CD4-positive, alpha-beta T cell treated with Interferon gamma for 1 hour (primary cell): Measurements from ENCODE around the gene ZNF319.
"Not testable (repeated sequence)": the region's sequence is repeated elsewhere in the genome, so short reads cannot be mapped to it uniquely, and the experiment has no call there.

Experiments
- DNase-seq: peaks from one replicate; pipeline ENCODE4 v3.0.0-alpha.2; 2020

ZNF319 gene

DNA sequence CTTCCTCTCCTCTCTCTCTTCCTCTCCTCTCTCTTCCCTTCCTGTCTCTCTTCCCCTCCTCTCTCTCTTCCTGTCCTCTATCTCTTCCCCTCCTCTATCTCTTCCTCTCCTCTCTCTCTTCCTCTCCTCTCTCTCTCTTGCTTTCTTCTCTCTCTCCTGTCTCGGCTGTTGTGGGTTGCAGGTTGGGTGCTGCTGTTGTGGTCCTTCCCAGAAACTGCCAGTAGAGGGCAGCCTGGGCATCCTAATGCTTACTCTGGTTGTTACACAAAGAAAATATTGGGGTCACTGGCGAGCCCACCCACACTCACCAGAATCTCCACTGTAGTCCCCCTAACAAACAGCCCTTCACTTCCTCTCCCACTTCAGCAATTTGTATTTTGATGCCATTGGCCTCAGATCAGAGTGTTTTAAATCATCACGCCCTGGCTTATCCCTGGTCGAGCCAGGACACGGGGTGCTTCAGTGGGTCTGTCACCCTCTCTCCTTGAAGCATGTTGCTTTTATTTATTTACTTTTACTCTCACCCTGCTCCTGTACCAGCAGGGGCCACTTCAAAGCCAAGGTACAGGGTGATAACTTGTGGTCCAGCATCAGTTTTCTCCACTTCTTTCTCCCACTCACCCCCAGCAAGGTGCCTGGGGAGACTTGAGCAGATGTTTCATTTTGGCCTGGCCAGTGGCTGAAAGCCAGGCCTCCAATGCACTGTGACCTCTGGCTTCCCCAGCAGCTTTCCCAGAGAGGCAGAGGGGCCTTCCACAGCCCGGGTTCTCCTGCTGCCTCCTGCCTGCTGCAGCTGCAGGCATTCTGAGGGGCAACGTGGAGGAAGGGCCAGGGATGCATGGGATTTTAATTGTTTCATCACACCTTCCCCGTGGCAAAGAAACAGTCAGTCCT lies 20.4 kb upstream of the ZNF319 start:
- peak; percentile 53 for DNase-seq

DNA sequence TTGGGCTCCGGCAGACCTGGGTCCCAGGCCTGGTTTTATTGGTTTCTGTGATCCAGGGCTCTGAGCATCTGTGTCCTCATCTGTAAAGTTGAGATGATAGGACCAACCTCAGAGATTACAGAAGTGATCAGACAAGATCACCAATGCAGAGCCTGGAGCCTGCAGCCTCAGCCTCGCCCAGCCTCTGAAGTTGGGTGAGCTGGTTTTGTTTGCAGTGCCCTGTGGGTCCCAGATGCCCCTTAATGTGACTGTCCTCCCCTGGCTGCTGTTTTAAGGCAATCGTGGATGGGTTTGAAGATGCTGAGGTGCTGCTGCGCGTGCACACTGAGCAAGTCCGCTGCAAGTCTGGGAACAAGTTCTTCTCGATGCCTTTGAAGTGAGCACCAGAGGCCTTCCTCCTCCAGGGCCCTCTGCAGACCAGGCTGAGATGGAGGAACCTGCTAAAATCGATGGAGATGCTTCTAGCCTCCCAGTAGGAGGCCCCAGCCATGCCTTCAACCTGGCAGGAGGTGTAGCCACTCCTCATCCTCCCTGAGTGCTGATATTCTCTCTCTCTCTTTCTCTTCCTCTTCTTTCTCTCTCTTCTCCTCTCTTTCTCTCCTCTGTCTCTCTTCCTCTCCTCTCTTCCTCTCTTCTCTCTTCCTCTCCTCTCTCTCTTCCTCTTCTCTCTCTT lies 19.5 kb upstream of the ZNF319 start:
- DNase-seq, result no peak

DNA sequence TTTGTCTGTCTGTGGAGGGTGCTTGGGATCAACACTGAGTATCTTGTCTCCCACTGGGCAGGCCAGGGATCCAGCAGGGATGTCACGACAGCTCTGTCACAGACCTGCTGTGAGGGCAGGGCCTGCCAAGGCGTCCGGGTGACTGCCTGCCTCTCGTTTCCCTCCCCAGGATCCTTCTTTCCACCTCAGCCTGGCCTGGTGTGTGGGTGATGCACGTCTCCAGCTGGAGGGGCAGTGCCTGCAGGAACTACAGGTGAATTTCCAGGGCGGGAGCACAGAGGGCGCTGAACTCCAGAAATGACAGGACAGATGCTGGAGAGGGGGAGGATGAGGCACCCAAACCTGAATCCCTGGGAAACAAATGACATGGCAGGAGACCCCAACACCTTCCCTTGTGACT lies 18.3 kb upstream of the ZNF319 start:
- DNase-seq, result no peak

DNA sequence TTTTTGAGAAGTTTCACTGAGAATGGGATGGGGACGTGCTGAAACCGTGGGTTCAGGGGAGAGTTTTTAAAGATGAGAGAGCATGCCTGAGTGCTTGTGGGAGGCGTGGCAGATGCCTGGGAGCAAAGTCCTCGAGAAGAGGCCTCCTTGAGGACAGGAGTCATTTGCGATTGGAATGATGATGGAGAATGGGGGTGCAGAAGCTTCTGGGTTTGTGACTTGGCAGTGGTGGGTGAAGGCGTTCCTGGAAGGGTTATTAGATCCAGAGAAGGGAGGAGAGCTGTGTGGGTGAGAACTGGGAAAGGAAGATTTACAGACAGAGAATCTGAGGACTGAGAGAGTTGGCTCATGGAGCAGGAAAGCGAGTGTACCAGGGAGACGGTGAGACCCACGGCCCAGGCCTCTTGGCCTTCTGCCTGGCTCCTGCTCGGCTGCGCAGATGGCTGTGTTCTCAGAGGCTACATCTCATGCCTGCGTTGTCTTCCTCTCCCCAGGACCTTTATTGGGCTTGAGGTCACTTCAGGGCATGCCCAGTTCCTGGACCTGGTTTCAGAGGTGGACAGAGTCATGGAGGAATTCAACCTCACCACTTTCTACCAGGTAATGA lies 16.5 kb upstream of the ZNF319 start:
- no peak for DNase-seq

DNA sequence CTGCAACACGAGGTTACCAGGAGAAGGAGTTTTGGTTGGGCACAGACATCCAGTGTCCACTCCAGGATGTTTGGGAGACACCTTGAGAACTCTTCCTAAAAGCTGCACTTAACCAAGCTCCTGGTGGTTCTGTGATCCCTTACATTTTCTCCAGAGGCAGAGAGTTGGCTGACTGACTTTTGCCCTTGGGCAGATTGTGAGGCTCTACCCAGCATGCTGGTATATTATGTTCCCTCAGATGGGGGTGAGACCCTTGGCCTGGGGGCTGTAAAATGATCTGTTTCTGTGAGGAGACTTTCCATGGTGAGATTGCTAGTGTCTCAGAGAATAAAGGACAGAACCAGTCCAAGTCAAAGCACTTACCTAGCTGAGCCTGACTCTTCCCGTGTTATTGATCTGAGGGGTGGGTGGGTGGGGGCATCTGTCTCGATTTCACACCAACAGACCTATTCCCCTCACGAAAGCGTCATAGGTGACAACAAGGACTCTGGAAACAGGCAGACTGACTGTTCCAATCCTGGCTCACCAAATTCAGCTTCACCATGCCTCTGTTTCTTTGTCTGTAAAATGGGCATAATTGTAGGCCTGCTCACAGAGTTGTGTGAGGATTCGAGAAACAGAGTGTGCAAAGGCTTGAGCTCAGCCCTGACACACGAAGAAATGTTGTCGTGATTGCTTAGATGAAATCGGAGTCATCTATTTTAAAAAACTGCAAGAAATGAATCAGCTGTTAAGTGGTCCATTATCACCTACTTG lies 12.9 kb upstream of the ZNF319 start:
- DNase-seq, result no peak

DNA sequence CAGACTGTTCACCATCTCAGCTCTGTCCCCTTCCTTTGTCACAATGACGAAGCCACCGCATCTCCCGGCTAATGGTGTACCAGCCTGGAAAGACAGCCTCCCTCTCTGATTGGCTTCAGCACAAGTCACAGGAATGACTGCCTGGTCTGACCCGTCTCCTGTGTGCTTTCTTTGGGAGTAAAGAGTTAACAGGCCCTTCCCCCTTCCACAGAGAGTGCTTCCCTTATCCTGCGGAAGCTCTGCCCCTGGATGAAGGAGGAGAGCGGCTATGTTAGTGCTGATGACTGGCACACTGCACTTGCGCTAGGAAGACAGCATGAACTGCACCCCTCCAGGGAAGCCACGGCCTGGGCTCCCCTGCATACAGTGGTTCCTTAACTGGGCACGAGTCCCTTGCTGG lies 12.0 kb upstream of the ZNF319 start:
- DNase-seq, result no peak

DNA sequence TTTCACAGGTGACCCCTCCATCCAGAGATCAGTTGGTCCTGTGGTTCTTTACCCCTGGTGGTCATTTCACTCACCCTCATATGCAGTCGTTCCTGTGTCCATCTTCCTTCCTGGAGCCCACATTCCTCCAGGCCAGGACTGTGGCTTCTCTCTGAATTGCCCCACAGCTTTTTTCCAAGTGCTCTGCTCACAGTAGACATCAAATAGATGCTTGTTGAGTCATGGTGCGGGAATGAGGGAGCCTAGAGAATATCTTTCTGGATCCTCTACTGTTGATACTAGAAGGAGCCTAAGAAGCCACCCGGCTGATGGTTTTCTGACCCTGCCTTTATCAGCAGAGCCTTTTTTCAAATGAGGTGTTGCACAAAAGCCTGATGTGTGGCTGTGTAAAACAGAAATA lies 11.2 kb upstream of the ZNF319 start:
- no peak for DNase-seq

DNA sequence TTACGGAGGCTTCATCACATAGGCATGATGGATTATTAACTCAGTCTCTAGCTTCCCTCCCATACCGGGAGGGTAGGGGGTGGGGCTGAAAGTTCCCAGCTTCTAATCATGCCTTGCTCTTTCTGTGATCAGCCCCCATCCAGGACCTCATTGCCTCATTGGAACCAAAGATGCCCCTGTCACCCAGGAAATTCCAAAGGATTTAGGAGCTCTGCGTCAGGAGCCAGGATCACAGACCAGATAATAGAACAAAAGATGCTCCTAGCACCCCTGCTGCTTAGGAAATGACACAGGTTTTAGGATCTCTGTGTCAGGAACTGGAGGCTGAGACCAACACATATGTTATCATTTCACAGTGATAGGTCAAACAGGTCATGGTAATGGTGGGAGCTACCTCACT lies 10.4 kb upstream of the ZNF319 start:
- DNase-seq, result no peak

DNA sequence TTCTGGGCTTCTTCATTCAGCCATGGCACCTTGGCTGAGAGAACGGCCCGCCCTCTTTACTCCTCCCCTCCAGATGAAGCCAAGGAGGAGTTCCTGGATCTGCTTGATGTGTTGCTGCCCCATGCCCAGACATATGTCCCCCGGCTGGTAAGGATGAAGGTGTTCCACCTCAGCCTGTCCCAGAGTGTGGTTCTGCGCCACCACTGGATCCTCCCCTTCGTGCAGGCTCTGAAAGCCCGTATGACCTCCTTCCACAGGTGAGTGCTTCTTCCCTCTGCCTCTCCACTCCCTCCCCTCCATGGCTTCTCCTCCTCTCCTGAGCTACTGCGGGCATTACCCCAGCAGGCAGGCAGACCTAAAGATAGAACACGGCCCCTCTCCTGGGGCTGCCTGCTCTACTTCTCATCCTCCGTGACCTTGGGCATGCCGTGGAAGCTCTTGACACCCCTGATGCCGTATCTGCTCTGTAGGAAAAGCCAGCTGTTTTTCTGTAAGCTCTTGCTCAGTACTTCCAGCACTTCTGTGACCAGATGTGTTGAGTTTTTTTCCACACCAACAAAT lies 9.5 kb upstream of the ZNF319 start:
- DNase-seq, result no peak

DNA sequence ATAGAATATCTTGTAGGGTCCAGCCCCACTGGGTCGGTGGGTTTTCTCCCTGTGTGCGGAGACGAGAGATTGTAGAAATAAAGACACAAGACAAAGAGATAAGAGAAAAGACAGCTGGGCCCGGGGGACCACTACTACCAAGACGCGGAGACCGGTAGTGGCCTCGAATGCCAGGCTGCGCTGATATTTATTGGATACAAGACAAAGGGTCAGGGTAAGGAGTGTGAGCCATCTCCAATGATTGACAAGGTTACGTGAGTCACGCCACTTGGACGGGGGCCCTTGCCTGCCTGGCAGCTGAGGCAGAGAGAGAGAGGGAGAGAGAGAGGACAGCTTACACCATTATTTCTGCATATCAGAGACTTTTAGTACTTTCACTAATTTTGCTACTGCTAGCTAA lies 4.3 kb upstream of the ZNF319 start:
- not testable (repeated sequence) for DNase-seq

DNA sequence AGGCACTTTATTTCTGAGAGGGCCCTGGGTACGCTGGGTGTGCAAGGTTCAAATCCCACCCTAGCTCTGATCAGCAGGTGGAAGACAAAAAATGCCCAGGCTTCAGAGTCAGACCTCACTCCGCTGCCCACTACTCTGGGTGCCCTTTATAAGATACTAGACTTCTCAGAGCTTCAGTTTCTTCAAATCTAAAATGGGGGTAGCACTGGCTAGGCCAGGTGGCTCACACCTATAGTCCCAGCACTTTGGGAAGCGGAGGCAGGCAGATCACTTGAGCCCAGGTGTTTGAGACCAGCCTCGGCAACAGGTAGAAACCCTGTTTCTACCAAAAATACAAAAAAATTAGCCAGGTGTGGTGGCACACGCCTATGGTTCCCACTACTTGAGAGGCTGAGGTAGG lies 2.5 kb upstream of the ZNF319 start:
- no peak for DNase-seq

DNA sequence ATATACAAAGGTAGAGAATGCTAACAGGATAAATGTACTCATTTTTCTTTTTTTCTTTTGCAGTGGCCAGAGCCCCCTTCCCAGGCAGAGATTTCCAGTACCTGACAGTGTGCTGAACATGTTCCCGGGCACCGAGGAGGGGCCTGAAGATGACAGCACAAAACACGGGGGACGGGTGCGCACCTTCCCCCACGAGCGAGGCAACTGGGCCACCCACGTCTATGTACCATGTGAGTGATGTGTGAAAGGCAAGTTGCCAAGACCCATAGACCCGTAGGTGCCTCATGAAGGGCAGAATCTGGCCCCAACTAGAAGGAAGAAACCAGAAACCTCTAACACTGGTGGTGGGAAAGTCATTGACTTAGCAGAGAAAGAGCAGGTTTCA lies 1.9 kb upstream of the ZNF319 start:
- no peak for DNase-seq

DNA sequence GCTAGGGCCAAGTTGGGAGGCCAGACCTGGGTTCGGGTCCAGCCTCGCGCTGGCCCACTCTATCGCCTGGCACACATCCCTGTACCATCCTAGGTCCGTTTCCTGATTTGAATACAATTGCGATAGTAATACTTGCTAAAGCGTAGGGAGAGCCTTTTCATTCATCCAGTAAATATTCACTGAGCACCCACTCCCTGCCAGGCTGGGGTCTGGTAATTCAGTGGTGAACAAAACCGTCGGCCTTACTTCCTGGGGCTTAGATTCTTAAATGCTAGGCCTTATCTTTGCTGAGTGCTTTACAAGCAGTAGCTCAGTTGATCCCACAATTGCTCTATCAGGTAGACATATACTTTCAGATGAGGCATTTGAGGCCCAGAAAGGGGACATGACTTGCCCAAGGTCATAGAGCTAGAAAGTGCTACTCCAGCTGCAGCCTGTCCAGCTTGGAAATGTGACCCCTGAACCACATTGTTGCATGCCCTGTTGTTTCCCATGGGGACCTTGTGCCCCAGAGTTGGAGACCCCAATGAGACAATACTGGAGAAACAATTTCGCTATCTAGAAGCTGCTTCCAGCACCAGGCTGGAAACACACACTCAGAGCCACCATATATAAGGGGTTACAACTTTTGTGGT lies 1.4 kb upstream of the ZNF319 start:
- DNase-seq, result no peak

DNA sequence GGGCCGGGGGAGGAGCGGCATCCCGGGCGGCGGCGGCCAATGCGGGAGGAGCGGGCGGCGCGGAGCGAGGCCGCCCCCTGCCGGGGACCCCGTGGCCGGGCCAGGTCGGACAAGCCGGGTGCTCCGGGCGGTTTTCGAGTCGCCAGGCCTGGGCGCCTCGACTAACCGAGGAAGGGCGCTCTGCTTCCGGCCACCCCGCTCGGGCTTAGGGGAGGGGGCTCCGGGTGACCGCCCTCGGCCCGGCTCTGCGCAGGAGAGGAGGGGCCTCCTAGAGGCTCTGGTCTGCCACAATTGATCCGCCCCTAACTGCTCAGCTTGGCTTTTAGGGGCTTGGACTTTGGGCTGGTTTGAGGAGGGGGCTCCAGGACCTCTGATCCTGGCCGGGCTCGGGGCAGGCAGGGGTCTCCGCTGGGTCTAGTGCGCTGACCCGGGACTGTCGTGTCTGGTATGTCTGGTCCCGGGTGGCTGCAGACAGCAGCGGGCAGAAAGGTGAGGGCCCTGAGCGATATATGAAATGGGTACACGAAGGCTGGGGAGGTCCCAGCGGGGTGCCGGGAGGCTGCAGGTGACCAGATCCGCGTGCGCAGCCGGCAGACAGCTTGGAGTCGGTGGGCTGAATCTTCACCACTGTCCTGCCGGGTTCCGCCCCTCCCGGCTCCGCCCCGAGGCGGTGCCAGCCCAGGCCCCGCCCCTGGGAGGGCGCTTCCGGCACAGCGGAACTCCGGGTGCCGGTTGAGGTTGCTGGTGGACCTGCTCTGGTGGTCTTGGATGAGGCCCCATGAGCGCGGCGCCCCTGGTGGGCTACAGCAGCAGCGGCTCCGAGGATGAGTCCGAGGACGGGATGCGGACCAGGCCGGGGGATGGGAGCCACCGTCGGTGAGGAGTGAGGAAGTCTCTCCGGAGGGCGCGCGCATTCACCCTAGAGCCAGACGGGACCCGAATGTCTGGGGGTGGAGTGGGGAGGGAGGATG lies 519 bp upstream of the ZNF319 start, which contains the start of gene USB1:
Gene USB1, plus strand, starts transcription at position 702 of the 971 bp plus-strand sequence. Its CDS starts 77 bp downstream, at position 779.
- peak; percentile 86 for DNase-seq

DNA sequence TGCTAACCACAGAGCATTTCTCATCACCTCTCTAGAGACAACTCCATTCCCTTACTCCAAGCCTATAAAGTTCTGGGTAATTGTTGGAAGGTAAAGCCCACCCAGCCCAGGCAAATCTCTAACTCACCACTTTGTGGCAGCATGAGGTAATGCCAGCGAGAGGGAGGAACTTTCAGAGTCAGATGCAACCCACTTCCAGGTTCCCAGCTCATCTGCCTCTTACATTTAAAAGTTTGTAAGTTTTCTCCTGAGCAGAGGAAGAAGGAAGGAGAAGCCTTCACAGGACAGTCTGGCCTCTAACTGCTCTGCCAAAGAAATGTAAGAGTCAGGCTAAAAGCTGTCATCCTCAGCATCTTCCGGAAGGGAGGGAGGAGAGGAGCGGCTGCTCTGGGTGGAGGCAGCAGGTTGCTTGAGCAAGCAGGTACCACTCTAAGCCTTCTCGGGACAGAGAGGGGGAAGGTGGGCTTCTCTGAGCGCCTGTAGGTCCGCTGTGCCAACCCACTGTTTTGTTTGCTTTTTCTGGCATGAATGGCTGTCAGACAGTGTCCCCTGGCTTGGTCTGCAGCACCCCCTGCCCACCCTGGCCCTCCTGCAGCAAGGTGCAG lies 1.0 kb downstream of the ZNF319 start:
- DNase-seq, result peak; percentile 10

DNA sequence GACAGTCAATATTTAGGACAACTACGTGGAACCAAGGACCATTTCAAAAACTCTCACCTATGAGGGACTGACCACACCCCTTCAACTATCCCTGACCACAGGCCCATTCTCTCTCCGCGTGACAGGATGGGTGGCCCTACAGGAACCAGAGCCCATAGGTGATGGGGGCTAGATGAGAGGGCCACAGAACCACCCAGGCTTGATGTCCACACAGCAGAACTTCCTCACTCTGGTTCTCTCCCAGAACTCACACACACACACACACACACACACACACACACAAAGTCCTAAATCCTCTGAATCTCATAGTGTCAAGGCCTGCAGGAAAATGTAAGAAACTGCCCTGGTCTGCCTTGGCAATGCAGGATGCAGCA lies 1.5 kb downstream of the ZNF319 start:
- DNase-seq, result no peak

DNA sequence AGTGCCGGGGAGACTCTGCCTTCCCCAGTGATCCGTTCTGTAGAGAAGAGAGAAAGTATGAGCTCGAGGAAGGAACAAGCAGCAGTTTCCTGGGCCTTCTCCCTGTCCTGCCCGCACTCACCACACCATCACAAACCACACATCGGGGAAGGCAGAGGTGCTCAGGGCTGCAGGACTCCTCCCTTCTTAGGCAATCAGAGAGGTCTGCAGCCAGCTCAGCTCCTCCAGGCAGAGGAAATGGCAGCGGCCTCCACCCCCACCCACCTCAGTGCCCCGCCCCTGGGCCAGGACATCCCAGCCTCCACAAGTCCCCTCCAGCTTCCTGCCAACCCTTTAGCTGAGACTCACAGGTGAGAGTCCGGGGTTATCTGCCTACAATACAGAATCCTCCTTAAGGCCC lies 2.0 kb downstream of the ZNF319 start:
- DNase-seq, result peak; percentile 50

DNA sequence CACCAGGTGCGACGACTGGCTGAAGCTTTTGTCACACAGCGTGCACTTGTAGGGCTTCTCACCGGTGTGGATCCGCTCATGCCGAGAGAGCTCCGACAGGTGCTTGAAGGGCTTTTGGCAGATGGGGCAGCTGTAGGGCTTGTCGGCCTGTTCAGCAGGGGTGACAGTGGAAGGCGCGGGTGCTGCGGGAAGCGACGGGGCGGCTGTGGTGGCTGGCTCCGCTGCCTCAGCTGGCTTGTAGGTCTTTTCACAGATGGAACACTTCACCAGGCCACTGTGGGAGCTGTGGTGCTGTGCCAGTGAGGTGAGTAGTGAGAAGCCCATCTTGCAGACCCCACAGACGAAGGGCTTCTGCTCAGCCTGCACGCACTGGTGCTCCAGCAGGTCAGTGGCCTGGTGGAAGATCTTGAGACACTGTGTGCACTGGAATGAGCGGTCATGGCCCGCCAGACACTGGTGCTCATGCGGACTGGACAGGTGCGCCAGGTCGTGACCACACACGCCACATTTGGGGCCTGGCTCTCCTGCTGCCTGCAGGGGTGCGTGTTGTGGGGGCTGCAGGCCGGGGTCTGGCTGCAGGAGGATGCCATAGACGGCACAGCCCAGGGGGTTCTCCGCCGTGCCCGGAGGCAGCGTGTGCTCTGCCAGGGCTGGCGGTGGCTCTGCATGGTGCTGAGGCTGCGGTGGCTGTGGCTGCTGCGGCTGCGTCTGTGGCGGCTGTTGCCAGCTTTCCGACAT lies 2.8 kb downstream of the ZNF319 start:
- no peak for DNase-seq

DNA sequence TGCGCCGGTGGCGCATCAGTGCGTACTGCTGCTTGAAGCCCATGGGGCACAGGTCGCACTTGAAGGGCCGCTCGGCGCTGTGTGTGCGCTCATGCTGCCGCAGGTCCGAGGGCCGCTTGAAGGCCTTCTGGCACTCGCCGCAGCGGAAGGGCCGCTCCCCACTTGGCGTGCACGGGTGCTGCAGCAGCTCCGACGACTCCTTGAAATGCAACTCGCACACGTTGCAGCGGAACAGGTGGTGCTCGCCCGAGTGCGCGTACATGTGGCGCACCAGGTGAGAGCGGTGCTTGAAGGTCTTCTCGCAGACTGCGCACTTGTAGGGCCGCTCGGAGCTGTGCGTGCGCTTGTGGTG lies 3.3 kb downstream of the ZNF319 start:
- no peak for DNase-seq
